OCI-LY3 (cell line): ENCODE data around the gene SLC30A4.

Experiments used
- CTCF ChIP-seq: fragments of 200-600, 300-600 bp; sonication (generic); IDR thresholded peaks from 2 replicates; pipeline ENCODE4 v1.5.1; 2014; ENCODE audit warnings: antibody characterized with exemption, low read length, low read depth
- EZH2phosphoT487 ChIP-seq: fragments of 200-600 bp; shearing (Covaris generic); IDR thresholded peaks from 2 replicates; pipeline ENCODE4 v1.6.1; 2018; ENCODE audit warnings: antibody characterized with exemption, mixed run types, low read depth

- TF ChIP-seq CTCF: no peak
- TF ChIP-seq EZH2phosphoT487: no peak
Observed at GRCh38 chr15:45544266-45545023, 21.9 kb upstream of the SLC30A4 start.
